Measurements from ENCODE around the gene YTHDF2. TPM values are rescaled to one million over a fixed set of nuclear protein-coding genes. Genes with fewer than 3 reads are reported as not detected.
"Not testable (repeated sequence)": the region's sequence is repeated elsewhere in the genome, so short reads cannot be mapped to it uniquely, and the experiment has no call there.

Gene YTHDF2
- 31.3 TPM for total RNA-seq
- long read RNA-seq, transcript YTHDF2-201 (5 exons, 2,925 nt), result major isoform, 97 of 110 reads
- long read RNA-seq, partial matches to known transcripts, result 4 of 110 reads
- long read RNA-seq, other reads (novel, unspliced or antisense), result 9 of 110 reads

GRCh38 chr1:28736450-28737306 is at the start of gene YTHDF2:
Gene YTHDF2, plus strand, starts transcription at chr1:28736940. Its CDS starts 181 bp downstream, at chr1:28737121.
- DNase-seq, result peak; percentile 99
- intact Hi-C loops (cut with DNase I), result loop anchor here (5.0 kb wide), 1 partner anchor 94 kb away; the partner anchor contains the start of gene TAF12
- ATAC-seq (ENCODE audit: poor library complexity), result peak; percentile 99

DNA sequence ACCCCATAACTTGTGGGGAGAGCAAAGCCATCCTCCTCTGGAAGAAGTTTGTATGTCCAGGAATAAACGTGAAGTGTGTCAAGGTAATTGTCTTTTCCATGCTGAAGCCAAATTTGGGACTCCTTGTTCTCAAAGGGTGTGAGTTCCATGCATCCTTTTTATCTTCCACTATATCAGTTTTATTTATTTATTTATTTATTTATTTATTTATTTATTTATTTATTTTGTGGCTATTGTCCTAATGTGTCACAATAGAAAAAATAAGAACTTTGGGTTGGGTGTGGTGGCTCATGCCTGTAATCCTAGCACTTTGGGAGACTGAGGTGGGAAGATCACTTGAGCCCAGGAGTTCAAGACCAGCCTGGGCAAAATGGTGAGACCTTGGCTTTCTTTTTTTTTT is 45.1 kb upstream of the YTHDF2 start:
- intact Hi-C loops (cut with DNase I); DNase-seq; ATAC-seq (ENCODE audit: poor library complexity): not testable (repeated sequence)

DNA sequence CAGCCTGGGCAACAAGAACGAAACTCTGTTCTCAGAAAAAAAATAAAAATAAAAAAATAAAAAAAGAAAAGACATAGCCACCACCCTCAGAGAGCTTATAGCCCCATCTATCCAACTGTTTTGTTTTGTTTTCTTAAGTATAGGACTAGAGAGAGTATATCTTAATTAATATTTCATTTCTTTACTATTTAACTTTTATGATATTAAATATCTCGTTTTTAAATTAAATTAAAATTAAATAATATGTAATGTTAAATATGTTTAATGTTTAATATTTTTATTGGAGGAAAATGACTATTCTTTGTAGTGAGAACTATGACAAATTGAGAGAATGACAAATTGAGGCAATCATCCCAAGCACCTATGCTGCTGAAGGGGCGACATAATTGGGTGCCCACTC is 33.1 kb upstream of the YTHDF2 start:
- intact Hi-C loops (cut with DNase I), result no loop called here
- ATAC-seq (ENCODE audit: poor library complexity) (no peak), DNase-seq (no peak)

DNA sequence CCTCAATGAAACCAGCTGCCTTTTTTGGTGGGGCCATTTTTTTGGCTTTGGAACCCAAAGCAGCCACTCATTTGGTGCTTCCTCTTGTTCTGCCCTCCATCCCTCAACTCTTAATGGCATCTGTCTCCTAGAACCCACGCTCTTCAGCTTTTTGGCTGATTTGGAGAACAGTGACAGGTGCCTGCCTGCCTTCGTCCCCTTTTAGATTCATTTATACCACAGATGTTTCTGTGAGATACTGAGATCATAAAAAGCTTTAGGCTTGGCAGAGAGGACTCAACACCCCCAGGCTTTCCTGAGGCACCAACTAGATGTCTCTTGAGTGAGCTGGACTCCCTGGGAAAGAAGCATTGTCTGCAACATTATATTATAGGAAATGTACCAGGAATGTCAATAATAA is 20.4 kb upstream of the YTHDF2 start:
- DNase-seq (no peak), ATAC-seq (ENCODE audit: poor library complexity) (no peak)
- intact Hi-C loops (cut with DNase I), result no loop called here

- DNase-seq, result no peak
- intact Hi-C loops (cut with DNase I), result no loop called here
- ATAC-seq (ENCODE audit: poor library complexity), result no peak
These were observed 18.6 kb upstream of the YTHDF2 start for GRCh38 chr1:28718166-28718565.

DNA sequence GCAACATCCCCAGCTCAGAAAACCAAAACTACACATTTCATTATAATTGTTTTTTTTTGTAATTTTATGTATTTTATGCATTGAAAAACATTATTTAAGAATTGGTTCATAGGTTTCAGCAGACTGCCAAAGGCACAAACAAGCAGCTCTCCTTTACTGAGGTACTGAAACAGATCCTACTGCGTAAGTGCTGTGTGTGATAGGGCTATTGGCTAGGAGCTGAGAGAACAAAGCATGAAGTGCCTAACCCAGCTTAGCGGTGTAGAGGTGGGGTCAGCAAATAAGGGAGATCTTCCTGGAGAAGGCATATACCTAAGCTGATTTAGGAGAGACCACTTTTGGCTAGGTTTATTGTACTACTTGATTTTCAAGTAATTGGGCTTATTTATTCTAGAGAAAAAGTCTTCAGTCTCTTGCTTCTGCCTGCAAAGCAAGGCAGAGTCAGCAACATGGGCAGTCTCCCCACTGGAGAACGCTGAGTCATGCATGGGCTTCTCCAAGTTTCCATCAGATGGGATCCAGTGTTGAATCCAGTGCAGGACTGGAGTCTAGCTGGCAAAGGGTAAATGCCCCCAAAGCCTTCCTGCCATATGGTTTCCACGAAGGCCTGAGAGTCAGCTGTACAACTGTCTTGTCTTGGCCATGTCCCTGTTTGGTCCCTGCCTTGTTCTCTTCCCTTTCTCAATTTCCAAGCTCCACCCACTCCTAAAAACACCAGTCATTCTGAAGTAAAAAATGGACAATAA is 18.0 kb upstream of the YTHDF2 start:
- ATAC-seq (ENCODE audit: poor library complexity) (no peak), DNase-seq (no peak)
- intact Hi-C loops (cut with DNase I), result no loop called here

- DNase-seq (no peak), ATAC-seq (ENCODE audit: poor library complexity) (no peak)
- intact Hi-C loops (cut with DNase I), result no loop called here
These were observed 17.5 kb upstream of the YTHDF2 start for GRCh38 chr1:28719332-28719619.

GRCh38 chr1:28720376-28720775 is 16.4 kb upstream of the YTHDF2 start:
- intact Hi-C loops (cut with DNase I), result no loop called here
- ATAC-seq (ENCODE audit: poor library complexity), result no peak
- DNase-seq, result no peak

- ATAC-seq (ENCODE audit: poor library complexity); intact Hi-C loops (cut with DNase I); DNase-seq: not testable (repeated sequence)
These were observed 14.8 kb upstream of the YTHDF2 start for GRCh38 chr1:28721927-28722326.

DNA sequence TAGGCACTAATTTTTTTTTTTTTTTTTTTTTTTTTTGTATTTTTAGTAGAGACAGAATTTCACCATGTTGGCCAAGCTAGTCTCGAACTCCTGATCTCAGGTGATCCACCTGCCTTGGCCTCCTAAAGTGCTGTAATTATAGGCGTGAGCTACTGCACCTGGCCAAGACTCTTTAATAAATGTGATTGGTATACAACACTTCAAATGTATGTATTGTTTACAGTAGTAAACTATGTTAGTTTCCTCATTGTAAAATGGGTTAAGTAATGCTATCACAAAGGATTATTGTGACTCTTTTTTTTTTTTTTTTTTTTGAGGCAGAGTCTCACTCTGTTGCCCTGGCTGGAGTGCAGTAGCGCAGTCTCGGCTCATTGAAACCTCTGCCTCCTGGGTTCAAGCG is 11.4 kb upstream of the YTHDF2 start:
- DNase-seq; intact Hi-C loops (cut with DNase I); ATAC-seq (ENCODE audit: poor library complexity): not testable (repeated sequence)

GRCh38 chr1:28735961-28736449 is 735 bp upstream of the YTHDF2 start:
- ATAC-seq (ENCODE audit: poor library complexity) (no peak), DNase-seq (no peak)
- intact Hi-C loops (cut with DNase I), result loop anchor here (5.0 kb wide), 1 partner anchor 94 kb away; the partner anchor contains the start of gene TAF12

- intact Hi-C loops (cut with DNase I), result loop anchor here (5.0 kb wide), 1 partner anchor 95 kb away; the partner anchor contains the start of gene TAF12
- ATAC-seq (ENCODE audit: poor library complexity) (peak; percentile 6), DNase-seq (peak; percentile 50)
These were observed 780 bp downstream of the YTHDF2 start for GRCh38 chr1:28737307-28738132.

GRCh38 chr1:28740118-28740517 is 3.4 kb downstream of the YTHDF2 start:
- ATAC-seq (ENCODE audit: poor library complexity), result no peak
- intact Hi-C loops (cut with DNase I), result no loop called here
- no peak for DNase-seq

DNA sequence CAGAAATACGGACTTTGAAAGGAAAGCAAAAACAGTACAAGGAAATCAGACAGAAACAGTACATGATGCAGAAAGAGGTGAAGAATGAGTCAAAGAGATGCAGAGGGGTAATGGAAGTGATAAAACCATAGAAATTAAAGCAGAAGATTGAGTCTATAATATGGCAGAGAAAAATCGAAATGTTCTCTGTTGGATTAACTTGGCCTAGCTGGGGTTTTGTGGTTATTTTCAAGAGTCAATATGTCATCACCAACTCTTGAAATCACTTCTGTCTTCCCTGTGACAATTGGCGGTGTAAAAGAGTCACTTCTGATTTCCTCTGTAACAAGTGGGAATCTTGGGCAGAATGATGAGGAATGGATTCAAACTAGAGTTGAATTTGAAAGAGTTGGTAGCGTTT is 7.4 kb downstream of the YTHDF2 start:
- intact Hi-C loops (cut with DNase I), result no loop called here
- ATAC-seq (ENCODE audit: poor library complexity) (no peak), DNase-seq (no peak)

GRCh38 chr1:28745653-28746173 is 9.0 kb downstream of the YTHDF2 start:
- intact Hi-C loops (cut with DNase I), result no loop called here
- ATAC-seq (ENCODE audit: poor library complexity) (no peak), DNase-seq (no peak)

- intact Hi-C loops (cut with DNase I), result no loop called here
- ATAC-seq (ENCODE audit: poor library complexity) (no peak), DNase-seq (no peak)
These were observed 13.6 kb downstream of the YTHDF2 start for GRCh38 chr1:28750330-28750729.

GRCh38 chr1:28750771-28751294 is 14.1 kb downstream of the YTHDF2 start:
- intact Hi-C loops (cut with DNase I); ATAC-seq (ENCODE audit: poor library complexity); DNase-seq: not testable (repeated sequence)
